Heart right ventricle (tissue), 16 donors: ENCODE results near the gene GBP5. TPM values are rescaled to one million over a fixed set of nuclear protein-coding genes. Genes with fewer than 3 reads are reported as not detected.

ENCODE experiments used
- ATAC-seq, 8 donors: fragments of 200-7000 bp; cut with Tn5 transposase; one replicate each; pipeline ENCODE4 v1.9.1; 2020; ENCODE audit warnings: mild to moderate bottlenecking in 8 of 8, moderate library complexity in 8 of 8, moderate number of reproducible peaks in 1 of 8
- DNase-seq, 2 donors: peaks; one replicate each; pipeline ENCODE4 v3.0.0-alpha.2; 2020
- H3K27ac ChIP-seq, 10 donors: fragments of 200-600 bp; sonication (generic) in 2 of 10; one replicate each; pipeline versions ENCODE4 v1.5.0 to v1.8.0; 2020 to 2022; ENCODE audit warnings: mild to moderate bottlenecking in 3 of 10
- H3K27me3 ChIP-seq, 7 donors: fragments of 200-600 bp; one replicate each; pipeline ENCODE4 v1.8.0; 2021 to 2022; ENCODE audit warnings: mild to moderate bottlenecking in 2 of 7
- H3K36me3 ChIP-seq, 9 donors: fragments of 200-600 bp; sonication (generic) in 1 of 9; one replicate each; pipeline versions ENCODE4 v1.5.0 to v1.8.0; 2020 to 2022; ENCODE audit warnings: mild to moderate bottlenecking in 2 of 9
- H3K4me1 ChIP-seq, 9 donors: fragments of 200-600 bp; sonication (generic) in 1 of 9; one replicate each; pipeline versions ENCODE4 v1.5.0 to v1.8.0; 2020 to 2022; ENCODE audit warnings: mild to moderate bottlenecking in 4 of 9
- H3K4me3 ChIP-seq, 10 donors: fragments of 200-600 bp; sonication (generic) in 2 of 10; one replicate each; pipeline versions ENCODE4 v1.5.0 to v1.8.0; 2020 to 2022; ENCODE audit warnings: mild to moderate bottlenecking in 7 of 10, moderate library complexity in 2 of 10
- H3K9me3 ChIP-seq, 11 donors: fragments of 200-600 bp in 10 of 11; sonication (generic) in 2 of 11; one replicate each; pipeline versions ENCODE4 v1.5.0 to v1.8.0; 2013 to 2022; ENCODE audit warnings: mild to moderate bottlenecking in 2 of 11, control low read depth in 1 of 11, moderate library complexity in 1 of 11
- CTCF ChIP-seq, 9 donors: fragments of 200-600 bp; sonication (generic) in 2 of 9; IDR thresholded peaks; one replicate each; pipeline versions ENCODE4 v1.5.0 to v1.8.0; 2021 to 2022; ENCODE audit warnings: antibody characterized with exemption in 9 of 9, mild to moderate bottlenecking in 5 of 9, moderate library complexity in 1 of 9
- WGBS, 2 donors: extraction: QIAGEN DNeasy Blood & Tissue Kit; methylation state at CpG; one replicate each; pipeline ENCODE4 v1.1.7; 2013; ENCODE audit warnings: inconsistent platforms in 1 of 2; 5-methylcytosine and 5-hydroxymethylcytosine counted together
- intact Hi-C, 10 donors: fragments of 100-400 bp; cut with DNase I; formaldehyde crosslinking; loops; one replicate each; pipeline versions ENCODE4 v1.11.1 to v1.14.2; 2022
- polyA plus RNA-seq, 2 donors: library from polyadenylated mRNA; stranded (reverse); fragments of 200-250 nt; gene quantifications; one replicate each; pipeline ENCODE4 v1.2.3, GENCODE V29; 2013
- total RNA-seq, 10 donors: library from RNA; stranded (reverse); fragmentation: NEBNext Ultra II Directional in 3 of 10; extraction: Animal tissue kit (Norgen Biotek cat#: 25700) in 3 of 10; gene quantifications; one replicate each; pipeline versions ENCODE4 v1.2.1 to v1.2.4, GENCODE V29; 2021 to 2023
- donor health status: Arrhythmogenic right ventricular cardiomyopathy.
- donor health status: ischemic (EF 13 %, LVEDD 7.1; RV severe dilation, severe dysfunction).
- donor health status: healthy with polysubstance abuse.
- donor health status: DM: no; HTN: yes; CAD: no.
- donor health status: DM: no; HTN: no; CAD: no.
- donor health status: ischemic (EF 25% LVEDD 6.9; RV normal size, moderate dysfunction).
- donor health status: ischemic (EF 25% LVEDD 5.7; RV mildly dilated, moderate dysfunction).
- donor health status: healthy.
- donor health status: DM: yes; HTN: yes; CAD: no.
- donor health status: Ischemic cardiomyopathy.
- donor health status: ischemic (EF 35%, LVEDD 5.7; RV mildly dilated, moderate dysfunction).
- donor health status: nonischemic (EF 11% LVEDD 7.7; RV severe dilation, severe dysfunction).
- donor health status: DM: yes; HTN: yes; CAD: no.
- donor health status: PGD.
- donor health status: ischemic (EF 29% LVEDD 5.4; RV normal size, mild dysfunction).
- donor health status: nonischemic (EF 23%, LVEDD 6.1; RV moderate dilation, normal function).

GBP5 gene
- total and polyA plus RNA-seq, 12 donors = 0.39 to 62.0 (median 0.81) TPM

- Histone ChIP-seq H3K27ac (peak overlapping the region in 1 of 10 donors; percentile 12), H3K9me3 (peaks cover 0 to 6% (median 0%) of the 10 kb centered on the region in 11 donors), H3K27me3 (no peaks in the 10 kb centered on the region), H3K4me3 (peak overlapping the region in 1 of 10 donors; percentile 55), H3K4me1 (peaks cover 0 to 55% (median 0%) of the 10 kb centered on the region in 9 donors), H3K36me3 (peaks cover 0 to 52% (median 0%) of the 10 kb centered on the region in 9 donors)
- 88 to 94% methylated on average over 5 of the region's 5 CpGs for WGBS, 2 donors
- no peak for ATAC-seq
- DNase-seq = no peak
- intact Hi-C loops = loop anchor here in 1 of 10 donors (10.0 kb wide), 2 partner anchors 64 to 86 kb away; no protein-coding TSS in a partner anchor
- TF ChIP-seq CTCF (IDR thresholded peaks at IDR 0.05) = no peak
Observed at GRCh38 chr1:89269277-89269676, 3.4 kb downstream of the GBP5 start.

- H3K9me3 ChIP-seq = no peaks in the 10 kb centered on the region
- no peaks in the 10 kb centered on the region for H3K27me3 ChIP-seq
- no peak for TF ChIP-seq CTCF (IDR thresholded peaks at IDR 0.05)
- H3K4me1 ChIP-seq = peaks cover 0 to 52% (median 31%) of the 10 kb centered on the region in 9 donors
- peak overlapping the region in 6 of 10 donors; percentile 11 to 44 (median 34) for H3K4me3 ChIP-seq
- intact Hi-C loops = loop anchor here in 1 of 10 donors (10.0 kb wide), 2 partner anchors 58 to 92 kb away; no protein-coding TSS in a partner anchor
- no peak for DNase-seq
- peak in 6 of 8 donors; percentile 10 to 60 (median 33) for ATAC-seq
- H3K27ac ChIP-seq = peak overlapping the region in 7 of 10 donors; percentile 3 to 59 (median 42)
- peaks cover 0 to 66% (median 0%) of the 10 kb centered on the region in 9 donors for H3K36me3 ChIP-seq
- 36 to 59% methylated on average over 2 of the region's 2 CpGs for whole genome bisulfite sequencing, 2 donors
Observed at GRCh38 chr1:89262643-89263042, 10.0 kb downstream of the GBP5 start.

- peak overlapping the region in 7 of 10 donors; percentile 11 to 44 (median 32) for H3K4me3 ChIP-seq
- DNase-seq (peak in 1 of 2 donors; percentile 39), ATAC-seq (peak in 5 of 8 donors; percentile 54 to 69 (median 60))
- H3K27me3 ChIP-seq = no peaks in the 10 kb centered on the region
- H3K4me1 ChIP-seq = peaks cover 0 to 47% (median 31%) of the 10 kb centered on the region in 9 donors
- 19 to 28% methylated on average over 6 of the region's 6 CpGs for WGBS, 2 donors
- peaks cover 0 to 60% (median 0%) of the 10 kb centered on the region in 9 donors for H3K36me3 ChIP-seq
- no peak for TF ChIP-seq CTCF (IDR thresholded peaks at IDR 0.05)
- no peaks in the 10 kb centered on the region for H3K9me3 ChIP-seq
- peak overlapping the region in 7 of 10 donors; percentile 3 to 59 (median 42) for H3K27ac ChIP-seq
- intact Hi-C loops = loop anchor here in 1 of 10 donors (10.0 kb wide), 2 partner anchors 57 to 93 kb away; no protein-coding TSS in a partner anchor
Observed at GRCh38 chr1:89261926-89262515, 10.6 kb downstream of the GBP5 start.

GRCh38 chr1:89260566-89261255, 11.9 kb downstream of the GBP5 start:
- DNase-seq (no peak), ATAC-seq (peak in 7 of 8 donors; percentile 65 to 92 (median 79))
- WGBS, 2 donors = 24 to 26% methylated on average over 5 of the region's 5 CpGs
- no peak for TF ChIP-seq CTCF (IDR thresholded peaks at IDR 0.05)
- Histone ChIP-seq H3K9me3 (no peaks in the 10 kb centered on the region), H3K4me1 (peaks cover 0 to 47% (median 31%) of the 10 kb centered on the region in 9 donors), H3K27ac (peak overlapping the region in 7 of 10 donors; percentile 3 to 59 (median 42)), H3K27me3 (no peaks in the 10 kb centered on the region), H3K4me3 (peak overlapping the region in 1 of 10 donors; percentile 3), H3K36me3 (peaks cover 0 to 48% (median 0%) of the 10 kb centered on the region in 9 donors)
- intact Hi-C loops = loop anchor here in 1 of 10 donors (10.0 kb wide), 2 partner anchors 56 to 94 kb away; no protein-coding TSS in a partner anchor
